Esophagus muscularis mucosa (tissue), 4 donors: ENCODE measurements around the gene CATSPER4.

Experiments
- EP300 ChIP-seq: sonication (generic); formaldehyde crosslinking; IDR thresholded peaks from one replicate; pipeline ENCODE4 v1.6.1; 2017; ENCODE audit warnings: antibody characterized with exemption
- POLR2AphosphoS5 ChIP-seq, 2 donors: sonication (generic); formaldehyde crosslinking; IDR thresholded peaks; one replicate each; pipeline ENCODE4 v1.6.1; 2017; ENCODE audit warnings: antibody characterized with exemption in 2 of 2
- TF ChIP-seq, protein P1 (sequence below), 3 experiments: fragments of 200-600 bp in 2 of 3; fragments of 450-650 bp in 1 of 3; sonication (generic) in 2 of 3; IDR thresholded peaks; one replicate each; pipeline ENCODE4 v1.5.1; 2017 to 2019; ENCODE audit warnings: antibody characterized with exemption in 3 of 3, mild to moderate bottlenecking in 2 of 3, moderate library complexity in 1 of 3

DNA sequence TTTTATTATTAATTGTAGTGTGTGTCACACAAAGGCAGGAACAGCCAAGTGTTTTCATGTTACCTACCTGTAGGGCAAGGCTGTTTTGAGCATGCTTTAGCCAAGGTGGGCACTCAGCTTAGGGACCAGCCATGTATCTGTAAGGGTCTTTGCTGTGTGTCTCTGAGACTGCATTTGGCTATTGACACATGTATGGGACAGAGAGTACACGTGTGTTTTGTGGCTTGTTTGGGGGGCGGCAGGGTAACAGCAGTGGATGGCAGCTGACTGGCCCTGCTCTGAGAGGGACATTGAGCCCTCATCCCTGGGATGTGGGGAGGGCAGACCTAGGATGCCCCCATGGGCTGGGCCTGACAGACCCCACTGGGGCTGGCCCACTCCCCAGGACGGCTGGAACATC lies 6.9 kb downstream of the CATSPER4 start:
- TF ChIP-seq POLR2AphosphoS5 (IDR thresholded peaks at IDR 0.05) (no peak), EP300 (no peak)
- TF ChIP-seq, protein P1, sequence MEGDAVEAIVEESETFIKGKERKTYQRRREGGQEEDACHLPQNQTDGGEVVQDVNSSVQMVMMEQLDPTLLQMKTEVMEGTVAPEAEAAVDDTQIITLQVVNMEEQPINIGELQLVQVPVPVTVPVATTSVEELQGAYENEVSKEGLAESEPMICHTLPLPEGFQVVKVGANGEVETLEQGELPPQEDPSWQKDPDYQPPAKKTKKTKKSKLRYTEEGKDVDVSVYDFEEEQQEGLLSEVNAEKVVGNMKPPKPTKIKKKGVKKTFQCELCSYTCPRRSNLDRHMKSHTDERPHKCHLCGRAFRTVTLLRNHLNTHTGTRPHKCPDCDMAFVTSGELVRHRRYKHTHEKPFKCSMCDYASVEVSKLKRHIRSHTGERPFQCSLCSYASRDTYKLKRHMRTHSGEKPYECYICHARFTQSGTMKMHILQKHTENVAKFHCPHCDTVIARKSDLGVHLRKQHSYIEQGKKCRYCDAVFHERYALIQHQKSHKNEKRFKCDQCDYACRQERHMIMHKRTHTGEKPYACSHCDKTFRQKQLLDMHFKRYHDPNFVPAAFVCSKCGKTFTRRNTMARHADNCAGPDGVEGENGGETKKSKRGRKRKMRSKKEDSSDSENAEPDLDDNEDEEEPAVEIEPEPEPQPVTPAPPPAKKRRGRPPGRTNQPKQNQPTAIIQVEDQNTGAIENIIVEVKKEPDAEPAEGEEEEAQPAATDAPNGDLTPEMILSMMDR (IDR thresholded peaks at IDR 0.05) = no peak
